C4-2B (cell line): ENCODE measurements around the gene TXLNB.

Source experiments
- CTCF ChIP-seq: fragments of 450-650 bp; conservative IDR thresholded peaks from 2 replicates; pipeline ENCODE4 v1.5.1; 2017; ENCODE audit warnings: mild to moderate bottlenecking
- ZFX ChIP-seq: fragments of 450-650 bp; IDR thresholded peaks from 2 replicates; pipeline ENCODE4 v1.6.1; 2017

- no peak for TF ChIP-seq CTCF
- TF ChIP-seq ZFX: no peak
These were observed 35.7 kb downstream of the TXLNB start for GRCh38 chr6:139256087-139256486.
